ENCODE results near the gene PDE11A. TPM values are rescaled to one million over a fixed set of nuclear protein-coding genes. Genes with fewer than 3 reads are reported as not detected.

Gene PDE11A
- total RNA-seq, 1 experiment from 2014 or later = 0.13 TPM

DNA sequence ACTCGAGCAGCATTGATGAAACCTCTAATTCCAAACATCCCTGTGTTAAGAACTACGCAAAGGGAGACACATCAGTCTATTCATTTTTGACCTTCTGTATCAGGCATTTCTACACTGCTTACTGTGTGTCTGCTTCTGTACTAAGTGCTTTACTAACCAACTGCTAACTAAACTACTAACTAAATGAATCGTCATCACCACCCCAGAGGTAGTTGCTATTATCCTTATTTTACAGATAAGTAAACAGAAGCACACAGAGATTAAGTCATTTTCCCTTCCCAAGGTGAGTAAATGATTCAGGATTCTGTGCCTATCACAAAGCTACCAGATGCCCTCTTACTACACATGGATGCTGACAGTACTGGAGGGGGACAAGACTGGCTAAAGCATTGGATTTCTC is 395.9 kb downstream of the PDE11A start:
- H3K9me3 Mint-ChIP-seq = no peaks in the 10 kb centered on the region
- Histone ChIP-seq H3K18ac (ENCODE audit: insufficient read length, low read depth, low read length) (no peak overlapping the region), H3K9me3 (ENCODE audit: control insufficient read depth, low read depth, low read length) (no peaks in the 10 kb centered on the region), H4K20me1 (ENCODE audit: control insufficient read depth, insufficient read depth, insufficient read length) (no peaks in the 10 kb centered on the region), H3K14ac (ENCODE audit: insufficient read depth, low read length) (no peak overlapping the region), H2BK5ac (ENCODE audit: insufficient read length, low read length) (no peak overlapping the region), H2BK20ac (ENCODE audit: low read depth, low read length, poor library complexity, severe bottlenecking) (no peak overlapping the region), H3K79me1 (ENCODE audit: insufficient read depth, low read depth, low read length, poor library complexity, severe bottlenecking) (no peaks in the 10 kb centered on the region), H2BK15ac (ENCODE audit: low read depth, low read length) (no peak overlapping the region), H4K91ac (ENCODE audit: insufficient read length, low read depth, low read length) (no peak overlapping the region), H3K23ac (ENCODE audit: insufficient read length, low read depth, low read length) (no peak overlapping the region), H2AFZ (ENCODE audit: low read length) (no peak overlapping the region), H3K4ac (ENCODE audit: low read depth, low read length) (no peak overlapping the region), H3K56ac (ENCODE audit: insufficient read length, low read depth, low read length) (no peak overlapping the region), H4K8ac (replicated peaks; ENCODE audit: insufficient read length, low read depth, low read length) (no peak overlapping the region), H2AK5ac (ENCODE audit: insufficient read length, low read length) (no peak overlapping the region), H3K27me3 (ENCODE audit: insufficient read depth, low read length) (peaks cover 6% of the 10 kb centered on the region; the same call in 1 of the 2 replicates), H2BK120ac (ENCODE audit: low read depth, low read length, poor library complexity, severe bottlenecking) (no peak overlapping the region), H2BK12ac (ENCODE audit: insufficient read length, low read depth, low read length) (no peak overlapping the region), H3K4me2 (ENCODE audit: insufficient read depth, insufficient read length, low read length) (no peak overlapping the region), H3K9ac (ENCODE audit: extremely low read depth, insufficient read length, low read length) (no peak overlapping the region), H4K5ac (ENCODE audit: insufficient read length, low read depth, low read length) (no peak overlapping the region), H3T11ph (ENCODE audit: low read length) (no peak overlapping the region), H3K79me2 (ENCODE audit: insufficient read depth, low read length) (no peaks in the 10 kb centered on the region), H3K4me1 (ENCODE audit: insufficient read depth, low read length) (peaks cover 1% of the 10 kb centered on the region; the same call in 1 of the 2 replicates), H3K23me2 (ENCODE audit: insufficient read length, low read depth, low read length, poor library complexity, severe bottlenecking) (no peaks in the 10 kb centered on the region), H3K27ac (ENCODE audit: insufficient read length, low read depth, low read length) (no peak overlapping the region)
- no peak overlapping the region for H3K4me3 Mint-ChIP-seq
- H3K36me3 Mint-ChIP-seq (ENCODE audit: insufficient read depth in 1 of 3, low read depth in 3 of 3) = no peaks in the 10 kb centered on the region
- no CpG with 5 or more reads among the region's 3 CpGs for WGBS (ENCODE audit: extremely low coverage, insufficient read length, low lambda C conversion rate)
- H3K27ac Mint-ChIP-seq = no peak overlapping the region
- peaks cover 55% of the 10 kb centered on the region for H3K27me3 Mint-ChIP-seq (ENCODE audit: low read depth)
- H3K4me1 Mint-ChIP-seq = peaks cover 6 to 7% of the 10 kb centered on the region in 2 experiments
- TF ChIP-seq, protein P1, sequence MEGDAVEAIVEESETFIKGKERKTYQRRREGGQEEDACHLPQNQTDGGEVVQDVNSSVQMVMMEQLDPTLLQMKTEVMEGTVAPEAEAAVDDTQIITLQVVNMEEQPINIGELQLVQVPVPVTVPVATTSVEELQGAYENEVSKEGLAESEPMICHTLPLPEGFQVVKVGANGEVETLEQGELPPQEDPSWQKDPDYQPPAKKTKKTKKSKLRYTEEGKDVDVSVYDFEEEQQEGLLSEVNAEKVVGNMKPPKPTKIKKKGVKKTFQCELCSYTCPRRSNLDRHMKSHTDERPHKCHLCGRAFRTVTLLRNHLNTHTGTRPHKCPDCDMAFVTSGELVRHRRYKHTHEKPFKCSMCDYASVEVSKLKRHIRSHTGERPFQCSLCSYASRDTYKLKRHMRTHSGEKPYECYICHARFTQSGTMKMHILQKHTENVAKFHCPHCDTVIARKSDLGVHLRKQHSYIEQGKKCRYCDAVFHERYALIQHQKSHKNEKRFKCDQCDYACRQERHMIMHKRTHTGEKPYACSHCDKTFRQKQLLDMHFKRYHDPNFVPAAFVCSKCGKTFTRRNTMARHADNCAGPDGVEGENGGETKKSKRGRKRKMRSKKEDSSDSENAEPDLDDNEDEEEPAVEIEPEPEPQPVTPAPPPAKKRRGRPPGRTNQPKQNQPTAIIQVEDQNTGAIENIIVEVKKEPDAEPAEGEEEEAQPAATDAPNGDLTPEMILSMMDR (conservative IDR thresholded peaks at IDR 0.05) = no peak
- no peak for DNase-seq
